Prostate gland (tissue), 2 donors: ENCODE data around the gene VSTM2B.

Source experiments
- POLR2A ChIP-seq: fragments of 450-650 bp; IDR thresholded peaks from one replicate; pipeline ENCODE4 v1.6.1; 2016; ENCODE audit warnings: antibody characterized with exemption, mild to moderate bottlenecking
- TF ChIP-seq, protein P1 (sequence below), 4 experiments: fragments of 200-600 bp in 2 of 4; fragments of 450-650 bp in 2 of 4; sonication (generic) in 2 of 4; IDR thresholded peaks; 1 replicate in 3 of 4; 2 replicates in 1 of 4; pipeline ENCODE4 v1.5.1; 2016 to 2019; ENCODE audit warnings: antibody characterized with exemption in 4 of 4, mild to moderate bottlenecking in 2 of 4, moderate library complexity in 2 of 4

DNA sequence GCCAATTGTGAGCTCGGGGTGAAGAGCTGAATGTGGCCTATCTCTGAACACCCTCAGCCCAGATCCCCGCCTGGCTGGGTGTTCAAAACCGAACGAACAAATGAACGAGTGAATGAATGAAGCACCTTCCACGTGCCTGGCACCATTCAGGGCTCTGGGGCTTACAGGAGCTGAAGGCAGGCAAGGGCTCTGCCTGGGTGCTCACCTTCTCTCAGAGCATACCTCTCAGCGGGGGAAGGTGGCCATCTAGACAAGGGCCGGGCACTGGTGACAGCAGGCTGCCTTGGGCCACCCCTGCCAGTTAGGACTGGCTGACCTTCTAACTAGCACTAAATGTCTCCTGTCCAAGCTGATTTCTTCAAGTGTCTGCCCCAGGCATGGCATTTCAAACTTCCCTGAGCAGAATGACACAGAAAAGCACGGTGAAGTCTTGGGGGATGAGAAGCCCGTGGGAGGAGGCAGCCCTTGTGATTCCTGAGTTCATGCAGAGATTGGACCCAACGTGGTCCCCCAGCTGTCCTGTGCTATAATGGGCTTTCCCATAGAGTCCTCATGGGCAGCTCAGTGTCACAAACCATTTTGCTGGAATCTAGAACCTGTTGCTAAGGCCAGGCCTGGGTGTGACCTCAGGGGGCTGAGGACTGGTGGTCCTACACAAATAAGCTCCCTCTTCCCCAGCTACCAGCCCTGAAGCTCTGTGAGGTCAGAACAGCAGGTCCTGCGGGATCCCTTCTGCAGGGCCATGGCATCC lies 27.9 kb upstream of the VSTM2B start:
- TF ChIP-seq, protein P1, sequence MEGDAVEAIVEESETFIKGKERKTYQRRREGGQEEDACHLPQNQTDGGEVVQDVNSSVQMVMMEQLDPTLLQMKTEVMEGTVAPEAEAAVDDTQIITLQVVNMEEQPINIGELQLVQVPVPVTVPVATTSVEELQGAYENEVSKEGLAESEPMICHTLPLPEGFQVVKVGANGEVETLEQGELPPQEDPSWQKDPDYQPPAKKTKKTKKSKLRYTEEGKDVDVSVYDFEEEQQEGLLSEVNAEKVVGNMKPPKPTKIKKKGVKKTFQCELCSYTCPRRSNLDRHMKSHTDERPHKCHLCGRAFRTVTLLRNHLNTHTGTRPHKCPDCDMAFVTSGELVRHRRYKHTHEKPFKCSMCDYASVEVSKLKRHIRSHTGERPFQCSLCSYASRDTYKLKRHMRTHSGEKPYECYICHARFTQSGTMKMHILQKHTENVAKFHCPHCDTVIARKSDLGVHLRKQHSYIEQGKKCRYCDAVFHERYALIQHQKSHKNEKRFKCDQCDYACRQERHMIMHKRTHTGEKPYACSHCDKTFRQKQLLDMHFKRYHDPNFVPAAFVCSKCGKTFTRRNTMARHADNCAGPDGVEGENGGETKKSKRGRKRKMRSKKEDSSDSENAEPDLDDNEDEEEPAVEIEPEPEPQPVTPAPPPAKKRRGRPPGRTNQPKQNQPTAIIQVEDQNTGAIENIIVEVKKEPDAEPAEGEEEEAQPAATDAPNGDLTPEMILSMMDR (IDR thresholded peaks at IDR 0.05) = no peak
- no peak for TF ChIP-seq POLR2A
